ENCODE measurements around the gene MATN3. TPM values are rescaled to one million over a fixed set of nuclear protein-coding genes. Genes with fewer than 3 reads are reported as not detected.

Gene MATN3
- total RNA-seq, 1 experiment from 2014 or later = 2.8 TPM

DNA sequence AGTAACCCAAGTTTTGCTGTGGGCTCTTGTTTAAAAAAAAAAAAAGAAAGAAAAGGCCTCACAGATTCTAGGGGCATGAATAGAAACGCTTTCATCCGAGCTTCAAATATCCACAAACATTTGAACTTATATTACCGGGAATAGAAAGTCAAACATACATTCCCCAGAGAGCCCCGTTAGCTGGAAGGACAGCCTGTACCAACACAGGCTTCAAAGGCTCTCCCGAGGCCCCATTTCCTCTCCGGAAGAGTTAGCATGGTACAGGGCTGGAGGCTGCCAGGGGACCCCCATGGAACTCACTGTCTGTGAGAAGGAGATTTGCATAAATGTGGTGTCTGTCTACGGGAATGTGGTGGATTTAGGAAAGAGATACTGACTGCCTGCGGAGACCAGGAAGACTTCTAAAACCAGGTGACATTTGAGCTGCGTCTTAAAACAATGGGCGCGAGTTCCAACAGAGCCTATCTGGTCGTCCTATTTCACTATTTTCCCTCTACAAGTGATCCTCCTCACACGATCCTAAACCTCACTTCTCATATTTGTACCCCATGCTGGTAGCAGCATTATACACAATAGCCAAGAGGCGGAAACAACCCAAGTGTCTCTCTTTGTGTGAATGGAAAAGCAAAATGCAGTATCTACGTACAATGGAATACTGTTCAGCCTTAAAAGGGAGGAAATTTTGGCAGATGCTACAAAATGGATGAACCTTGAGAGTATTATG lies 820 bp upstream of the MATN3 start:
- Histone ChIP-seq H3K4me3 (ENCODE audit: low read depth, low read length, poor library complexity, severe bottlenecking) (peak overlapping the region; percentile 54), H3K36me3 (ENCODE audit: insufficient read depth, low read length, poor library complexity, severe bottlenecking) (no peaks in the 10 kb centered on the region), H3K4me1 (ENCODE audit: insufficient read depth, low read length, poor library complexity, severe bottlenecking) (peaks cover 3% of the 10 kb centered on the region), H3K27ac (ENCODE audit: low read depth, low read length, poor library complexity, severe bottlenecking) (peak overlapping the region; percentile 42), H3K9me3 (ENCODE audit: low read depth, low read length, poor library complexity, severe bottlenecking) (no peaks in the 10 kb centered on the region), H3K27me3 (replicated peaks; ENCODE audit: insufficient read depth, low read depth, low read length, poor library complexity) (no peaks in the 10 kb centered on the region)
- intact Hi-C loops (cut with micrococcal nuclease; ENCODE audit: unreplicated experiment) = loop anchor here (5.0 kb wide), 1 partner anchor 56 kb away; no protein-coding TSS in a partner anchor
- BruUV-seq (replicated peaks) = no TSS peak
- ChIA-PET CTCF (interaction anchor here (0.7 kb wide), 1 partner anchor 172 kb away, joined by 3 read pairs; no protein-coding TSS in a partner anchor), POLR2A (ENCODE audit: low non-redundant PET) (no interaction called here)
- no peak for TF ChIP-seq EZH2 (IDR thresholded peaks at IDR 0.05; ENCODE audit: borderline replicate concordance, low read depth, low read length, poor library complexity, severe bottlenecking)
- TF ChIP-seq, protein P1, sequence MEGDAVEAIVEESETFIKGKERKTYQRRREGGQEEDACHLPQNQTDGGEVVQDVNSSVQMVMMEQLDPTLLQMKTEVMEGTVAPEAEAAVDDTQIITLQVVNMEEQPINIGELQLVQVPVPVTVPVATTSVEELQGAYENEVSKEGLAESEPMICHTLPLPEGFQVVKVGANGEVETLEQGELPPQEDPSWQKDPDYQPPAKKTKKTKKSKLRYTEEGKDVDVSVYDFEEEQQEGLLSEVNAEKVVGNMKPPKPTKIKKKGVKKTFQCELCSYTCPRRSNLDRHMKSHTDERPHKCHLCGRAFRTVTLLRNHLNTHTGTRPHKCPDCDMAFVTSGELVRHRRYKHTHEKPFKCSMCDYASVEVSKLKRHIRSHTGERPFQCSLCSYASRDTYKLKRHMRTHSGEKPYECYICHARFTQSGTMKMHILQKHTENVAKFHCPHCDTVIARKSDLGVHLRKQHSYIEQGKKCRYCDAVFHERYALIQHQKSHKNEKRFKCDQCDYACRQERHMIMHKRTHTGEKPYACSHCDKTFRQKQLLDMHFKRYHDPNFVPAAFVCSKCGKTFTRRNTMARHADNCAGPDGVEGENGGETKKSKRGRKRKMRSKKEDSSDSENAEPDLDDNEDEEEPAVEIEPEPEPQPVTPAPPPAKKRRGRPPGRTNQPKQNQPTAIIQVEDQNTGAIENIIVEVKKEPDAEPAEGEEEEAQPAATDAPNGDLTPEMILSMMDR (conservative IDR thresholded peaks at IDR 0.05; ENCODE audit: low read depth, low read length) = no peak
- peak; percentile 92 for DNase-seq (ENCODE audit: low spot score)

DNA sequence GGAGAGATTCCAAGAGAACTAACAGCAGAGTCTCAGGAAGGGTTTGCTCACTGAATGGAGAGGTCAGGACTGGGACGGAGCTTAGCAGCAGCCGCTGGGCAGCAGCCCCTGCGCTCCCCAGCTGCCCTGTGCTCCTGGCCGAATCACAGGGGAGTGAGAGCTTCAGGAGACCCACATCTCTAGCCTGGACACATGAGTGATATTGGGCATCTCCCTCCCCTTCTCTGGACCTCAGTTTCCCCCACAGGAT lies 511 bp downstream of the MATN3 start:
- CTCF ChIA-PET = no interaction called here
- no peak overlapping the region for H3K27ac ChIP-seq (ENCODE audit: low read depth, low read length, poor library complexity, severe bottlenecking)
- intact Hi-C loops (cut with micrococcal nuclease; ENCODE audit: unreplicated experiment) = loop anchor here (5.0 kb wide), 1 partner anchor 55 kb away; no protein-coding TSS in a partner anchor
- TF ChIP-seq, protein P1 (conservative IDR thresholded peaks at IDR 0.05; ENCODE audit: low read depth, low read length) = no peak
- TF ChIP-seq EZH2 (IDR thresholded peaks at IDR 0.05; ENCODE audit: borderline replicate concordance, low read depth, low read length, poor library complexity, severe bottlenecking) = no peak
- POLR2A ChIA-PET (ENCODE audit: low non-redundant PET) = no interaction called here
- no peaks in the 10 kb centered on the region for H3K27me3 ChIP-seq (replicated peaks; ENCODE audit: insufficient read depth, low read depth, low read length, poor library complexity)
- peaks cover 3% of the 10 kb centered on the region for H3K4me1 ChIP-seq (ENCODE audit: insufficient read depth, low read length, poor library complexity, severe bottlenecking)
- H3K4me3 ChIP-seq (ENCODE audit: low read depth, low read length, poor library complexity, severe bottlenecking) = peak overlapping the region; percentile 54
- BruUV-seq (replicated peaks) = no TSS peak
- no peaks in the 10 kb centered on the region for H3K9me3 ChIP-seq (ENCODE audit: low read depth, low read length, poor library complexity, severe bottlenecking)
- no peak for DNase-seq (ENCODE audit: low spot score)
- no peaks in the 10 kb centered on the region for H3K36me3 ChIP-seq (ENCODE audit: insufficient read depth, low read length, poor library complexity, severe bottlenecking)

DNA sequence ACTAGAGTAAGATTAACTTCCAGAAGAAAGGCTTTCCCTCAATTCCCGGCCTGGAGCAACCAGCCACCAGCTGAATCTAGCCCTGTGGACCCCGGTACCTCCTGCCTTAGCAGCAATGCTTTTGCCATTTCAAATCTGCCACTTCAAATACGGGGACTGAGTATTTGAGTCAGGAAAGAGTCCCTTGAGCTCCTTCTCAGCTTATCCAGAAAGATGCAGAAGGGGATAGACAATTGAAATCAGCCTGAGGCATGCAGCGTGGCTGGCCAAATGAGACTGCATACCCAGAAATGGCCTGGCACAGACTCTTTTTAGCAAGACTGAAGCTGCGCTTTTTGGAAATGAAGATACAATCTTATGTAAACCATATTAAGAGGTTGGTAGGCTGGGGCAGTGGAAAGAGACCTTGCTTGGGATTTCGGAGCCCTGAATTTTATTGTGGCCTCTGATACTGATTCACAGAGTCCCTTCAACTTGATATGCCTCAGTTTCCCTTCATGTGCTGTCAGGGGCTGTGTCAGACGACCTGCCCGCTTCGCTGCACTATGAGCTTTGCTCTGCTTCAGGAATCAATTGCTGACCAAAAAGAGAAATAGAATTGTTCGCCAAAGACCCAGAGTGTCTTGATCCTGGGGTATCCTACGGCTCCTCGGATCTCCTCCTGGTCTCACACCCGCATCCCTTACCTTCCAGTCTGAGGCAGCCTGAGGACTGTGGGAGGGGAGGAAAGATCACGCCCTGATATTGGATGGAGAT lies 1.0 kb downstream of the MATN3 start:
- H3K27me3 ChIP-seq (replicated peaks; ENCODE audit: insufficient read depth, low read depth, low read length, poor library complexity) = no peaks in the 10 kb centered on the region
- no peaks in the 10 kb centered on the region for H3K36me3 ChIP-seq (ENCODE audit: insufficient read depth, low read length, poor library complexity, severe bottlenecking)
- ChIA-PET POLR2A (ENCODE audit: low non-redundant PET) (no interaction called here), CTCF (no interaction called here)
- TF ChIP-seq, protein P1 (conservative IDR thresholded peaks at IDR 0.05; ENCODE audit: low read depth, low read length) = no peak
- no peak for TF ChIP-seq EZH2 (IDR thresholded peaks at IDR 0.05; ENCODE audit: borderline replicate concordance, low read depth, low read length, poor library complexity, severe bottlenecking)
- no peak overlapping the region for H3K27ac ChIP-seq (ENCODE audit: low read depth, low read length, poor library complexity, severe bottlenecking)
- H3K4me1 ChIP-seq (ENCODE audit: insufficient read depth, low read length, poor library complexity, severe bottlenecking) = peaks cover 3% of the 10 kb centered on the region
- H3K9me3 ChIP-seq (ENCODE audit: low read depth, low read length, poor library complexity, severe bottlenecking) = no peaks in the 10 kb centered on the region
- no peak overlapping the region for H3K4me3 ChIP-seq (ENCODE audit: low read depth, low read length, poor library complexity, severe bottlenecking)
- BruUV-seq (replicated peaks) = no TSS peak
- DNase-seq (ENCODE audit: low spot score) = no peak
- intact Hi-C loops (cut with micrococcal nuclease; ENCODE audit: unreplicated experiment) = loop anchor here (5.0 kb wide), 1 partner anchor 54 kb away; no protein-coding TSS in a partner anchor
